ENCODE measurements around the gene RAB35. TPM values are rescaled to one million over a fixed set of nuclear protein-coding genes. Genes with fewer than 3 reads are reported as not detected.

Gene RAB35
- total and polyA plus RNA-seq, 2 experiments from 2014 or later, result 25.4 to 33.4 TPM

DNA sequence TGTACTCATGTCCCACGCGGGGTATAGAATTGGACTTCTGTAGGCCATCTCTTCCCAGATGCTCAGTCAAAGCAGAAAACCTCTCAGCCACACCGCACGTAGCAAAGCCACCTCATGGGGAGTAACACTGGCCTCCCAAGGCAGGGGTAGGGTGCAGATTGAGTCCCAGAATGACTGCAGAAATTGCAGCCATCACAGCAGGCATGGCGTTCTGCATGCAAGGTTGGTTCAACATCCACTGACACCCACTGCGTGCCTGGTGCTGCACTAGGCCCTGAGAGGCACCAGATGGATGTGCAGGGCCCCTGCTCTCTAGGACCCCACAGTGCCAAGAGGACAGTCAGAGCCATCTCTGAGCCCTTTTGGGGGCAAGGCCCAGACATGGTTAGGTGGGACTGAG, 39.9 kb downstream of the RAB35 start:
- Histone ChIP-seq H3K9me3 (ENCODE audit: low read depth) (no peaks in the 10 kb centered on the region), H3K36me3 (no peaks in the 10 kb centered on the region), H3K4me3 (no peak overlapping the region), H3K4me1 (ENCODE audit: low read depth) (no peaks in the 10 kb centered on the region), H3K27me3 (no peaks in the 10 kb centered on the region), H3K27ac (no peak overlapping the region)
- no peak for DNase-seq (ENCODE audit: low read depth in 1 of 2, low spot score in 1 of 2)
- TF ChIP-seq, protein P1, sequence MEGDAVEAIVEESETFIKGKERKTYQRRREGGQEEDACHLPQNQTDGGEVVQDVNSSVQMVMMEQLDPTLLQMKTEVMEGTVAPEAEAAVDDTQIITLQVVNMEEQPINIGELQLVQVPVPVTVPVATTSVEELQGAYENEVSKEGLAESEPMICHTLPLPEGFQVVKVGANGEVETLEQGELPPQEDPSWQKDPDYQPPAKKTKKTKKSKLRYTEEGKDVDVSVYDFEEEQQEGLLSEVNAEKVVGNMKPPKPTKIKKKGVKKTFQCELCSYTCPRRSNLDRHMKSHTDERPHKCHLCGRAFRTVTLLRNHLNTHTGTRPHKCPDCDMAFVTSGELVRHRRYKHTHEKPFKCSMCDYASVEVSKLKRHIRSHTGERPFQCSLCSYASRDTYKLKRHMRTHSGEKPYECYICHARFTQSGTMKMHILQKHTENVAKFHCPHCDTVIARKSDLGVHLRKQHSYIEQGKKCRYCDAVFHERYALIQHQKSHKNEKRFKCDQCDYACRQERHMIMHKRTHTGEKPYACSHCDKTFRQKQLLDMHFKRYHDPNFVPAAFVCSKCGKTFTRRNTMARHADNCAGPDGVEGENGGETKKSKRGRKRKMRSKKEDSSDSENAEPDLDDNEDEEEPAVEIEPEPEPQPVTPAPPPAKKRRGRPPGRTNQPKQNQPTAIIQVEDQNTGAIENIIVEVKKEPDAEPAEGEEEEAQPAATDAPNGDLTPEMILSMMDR (IDR thresholded peaks at IDR 0.05; ENCODE audit: low read depth, low read length), result no peak

DNA sequence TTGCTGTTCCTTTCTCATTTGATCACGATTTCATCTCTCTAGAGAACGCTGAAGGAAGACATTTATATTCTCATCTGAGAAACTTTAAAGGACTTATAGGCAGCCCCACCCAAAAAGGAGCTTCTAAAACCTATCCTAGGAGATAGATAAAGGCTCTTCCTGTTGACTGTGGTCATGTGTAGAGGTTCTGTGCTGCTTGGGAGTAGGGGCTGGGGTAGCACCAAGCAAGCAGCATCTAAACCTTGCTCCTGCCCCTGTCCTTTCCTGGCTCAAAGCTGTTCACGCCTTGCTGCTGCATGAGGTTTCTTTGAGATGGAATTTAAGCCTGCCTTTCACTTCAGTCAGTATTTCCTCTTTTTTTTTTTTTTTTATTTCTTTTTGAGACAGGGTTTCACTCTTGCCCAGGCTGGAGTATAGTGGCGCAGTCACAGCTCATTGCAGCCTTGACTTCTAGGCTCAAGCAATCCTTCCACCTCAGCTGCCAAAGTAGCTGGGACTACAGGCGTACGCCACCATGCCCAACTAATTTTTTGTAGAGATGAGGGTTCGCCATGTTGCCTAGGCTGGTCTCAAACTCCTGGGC, 41.4 kb downstream of the RAB35 start:
- no peak for DNase-seq (ENCODE audit: low read depth in 1 of 2, low spot score in 1 of 2)
- no peak overlapping the region for H3K27ac ChIP-seq

GRCh38 chr12:120072472-120073249, 43.9 kb downstream of the RAB35 start:
- Histone ChIP-seq H3K27ac (no peak overlapping the region), H3K36me3 (no peaks in the 10 kb centered on the region), H3K4me1 (ENCODE audit: low read depth) (no peaks in the 10 kb centered on the region), H3K9me3 (ENCODE audit: low read depth) (no peaks in the 10 kb centered on the region), H3K27me3 (no peaks in the 10 kb centered on the region), H3K4me3 (no peak overlapping the region)
- no peak for DNase-seq (ENCODE audit: low read depth in 1 of 2, low spot score in 1 of 2)
- TF ChIP-seq, protein P1 (IDR thresholded peaks at IDR 0.05; ENCODE audit: low read depth, low read length), result no peak

More for the DNA sequence above, 41.4 kb downstream of the RAB35 start:
- H3K27me3 ChIP-seq, result no peaks in the 10 kb centered on the region
- TF ChIP-seq, protein P1 (IDR thresholded peaks at IDR 0.05; ENCODE audit: low read depth, low read length), result no peak
- no peaks in the 10 kb centered on the region for H3K9me3 ChIP-seq (ENCODE audit: low read depth)
- no peaks in the 10 kb centered on the region for H3K36me3 ChIP-seq
- no peaks in the 10 kb centered on the region for H3K4me1 ChIP-seq (ENCODE audit: low read depth)
- H3K4me3 ChIP-seq, result no peak overlapping the region

GRCh38 chr12:120071493-120072020, 45.0 kb downstream of the RAB35 start:
- H3K9me3 ChIP-seq (ENCODE audit: low read depth), result no peaks in the 10 kb centered on the region
- no peaks in the 10 kb centered on the region for H3K36me3 ChIP-seq
- H3K27ac ChIP-seq, result no peak overlapping the region
- no peak overlapping the region for H3K4me3 ChIP-seq
- no peaks in the 10 kb centered on the region for H3K27me3 ChIP-seq
- no peaks in the 10 kb centered on the region for H3K4me1 ChIP-seq (ENCODE audit: low read depth)
- DNase-seq (ENCODE audit: low read depth in 1 of 2, low spot score in 1 of 2), result no peak
- TF ChIP-seq, protein P1 (IDR thresholded peaks at IDR 0.05; ENCODE audit: low read depth, low read length), result no peak

DNA sequence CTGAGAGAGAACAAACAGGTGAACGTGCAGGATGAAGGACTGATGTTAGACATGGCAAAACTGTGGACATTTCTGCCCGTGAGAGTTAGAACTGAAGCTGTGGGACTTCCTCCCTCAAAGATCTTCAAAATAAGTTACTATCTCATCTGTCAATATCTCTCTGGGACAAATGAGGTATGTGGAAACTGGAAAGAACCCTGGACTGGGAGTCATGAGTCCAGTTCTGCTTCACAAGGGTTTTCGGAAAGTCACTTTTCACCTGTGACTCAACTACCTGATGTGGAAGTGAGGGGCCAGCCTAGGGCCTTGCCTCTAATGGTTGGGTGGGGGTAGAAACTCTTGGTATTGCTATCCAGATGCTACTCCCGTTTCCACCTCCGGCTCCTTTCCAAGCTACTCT, 47.3 kb downstream of the RAB35 start:
- no peak for DNase-seq (ENCODE audit: low read depth in 1 of 2, low spot score in 1 of 2)
- Histone ChIP-seq H3K36me3 (no peaks in the 10 kb centered on the region), H3K9me3 (ENCODE audit: low read depth) (no peaks in the 10 kb centered on the region), H3K4me1 (ENCODE audit: low read depth) (peaks cover 15% of the 10 kb centered on the region), H3K4me3 (no peak overlapping the region), H3K27ac (no peak overlapping the region), H3K27me3 (no peaks in the 10 kb centered on the region)
- TF ChIP-seq, protein P1 (IDR thresholded peaks at IDR 0.05; ENCODE audit: low read depth, low read length), result no peak
